HepG2 (cell line): ENCODE data around the gene PLEKHM2. TPM values are rescaled to one million over a fixed set of nuclear protein-coding genes. Genes with fewer than 3 reads are reported as not detected.

Experiments
- ARNT ChIP-seq: fragments of 450-650 bp; IDR thresholded peaks from 2 replicates; pipeline ENCODE4 v1.6.1; 2017
- ELF3 ChIP-seq: IDR thresholded peaks from 2 replicates; pipeline ENCODE4 v1.6.1; 2016; ENCODE audit warnings: missing genetic modification reagents, missing compliant biosample characterization
- GATAD1 ChIP-seq: IDR thresholded peaks from 2 replicates; pipeline ENCODE4 v1.6.1; 2016; ENCODE audit warnings: missing genetic modification reagents, missing compliant biosample characterization
- GPBP1L1 ChIP-seq: sonication (generic); formaldehyde crosslinking; IDR thresholded peaks from 2 replicates; pipeline ENCODE4 v1.5.0; 2020; ENCODE audit warnings: mild to moderate bottlenecking, missing genetic modification reagents
- HMG20A ChIP-seq: IDR thresholded peaks from 2 replicates; pipeline ENCODE4 v1.6.1; 2016; ENCODE audit warnings: borderline replicate concordance
- HNF1B ChIP-seq: sonication (generic); formaldehyde crosslinking; IDR thresholded peaks from 2 replicates; pipeline ENCODE4 v1.5.1; 2020; ENCODE audit warnings: mild to moderate bottlenecking, moderate library complexity, missing genetic modification reagents
- MAFF ChIP-seq: IDR thresholded peaks from 2 replicates; pipeline ENCODE4 v1.6.1; 2011; ENCODE audit warnings: low read depth, low read length, improper control_type of control experiment
- MYPOP ChIP-seq: sonication (generic); formaldehyde crosslinking; IDR thresholded peaks from 2 replicates; pipeline ENCODE4 v1.8.1; 2023; ENCODE audit warnings: mild to moderate bottlenecking, moderate library complexity, missing genetic modification reagents
- NFKBIZ ChIP-seq: IDR thresholded peaks from 2 replicates; pipeline ENCODE4 v1.6.1; 2018; ENCODE audit warnings: missing genetic modification reagents, missing compliant biosample characterization
- PAX8 ChIP-seq: sonication (generic); formaldehyde crosslinking; IDR thresholded peaks from 2 replicates; pipeline ENCODE4 v1.8.0; 2022; ENCODE audit warnings: mild to moderate bottlenecking, missing genetic modification reagents, borderline replicate concordance
- PLRG1 ChIP-seq: fragments of 450-650 bp; conservative IDR thresholded peaks from 2 replicates; pipeline ENCODE4 v1.6.1; 2016
- RORA ChIP-seq: sonication (generic); formaldehyde crosslinking; IDR thresholded peaks from 2 replicates; pipeline ENCODE4 v1.5.0; 2020; ENCODE audit warnings: mild to moderate bottlenecking, missing genetic modification reagents, moderate library complexity
- SIX1 ChIP-seq: sonication (generic); formaldehyde crosslinking; IDR thresholded peaks from 2 replicates; pipeline ENCODE4 v1.4.0; 2020; ENCODE audit warnings: missing genetic modification reagents, borderline replicate concordance
- TBL1XR1 ChIP-seq: fragments of 150-350 bp; IDR thresholded peaks from 2 replicates; pipeline ENCODE4 v1.6.1; 2014; ENCODE audit warnings: borderline replicate concordance, low read length; ENCODE audit not compliant: partially characterized antibody
- ZBTB21 ChIP-seq: sonication (generic); formaldehyde crosslinking; IDR thresholded peaks from 2 replicates; pipeline ENCODE4 v1.4.0; 2020; ENCODE audit warnings: missing genetic modification reagents
- ZBTB26 ChIP-seq: IDR thresholded peaks from 2 replicates; pipeline ENCODE4 v1.6.1; 2016; ENCODE audit warnings: missing compliant biosample characterization, missing genetic modification reagents, borderline replicate concordance
- ZFP36 ChIP-seq: fragments of 150-350 bp; IDR thresholded peaks from 2 replicates; pipeline ENCODE4 v1.6.1; 2018; ENCODE audit warnings: borderline replicate concordance, low read length, low read depth; ENCODE audit not compliant: partially characterized antibody
- ZFYVE20 ChIP-seq: sonication (generic); formaldehyde crosslinking; IDR thresholded peaks from 2 replicates; pipeline ENCODE4 v1.8.0; 2023; ENCODE audit warnings: low read depth, mild to moderate bottlenecking, moderate library complexity, missing genetic modification reagents, borderline replicate concordance
- ZNF234 ChIP-seq: sonication (generic); formaldehyde crosslinking; conservative IDR thresholded peaks from 2 replicates; pipeline ENCODE4 v1.5.1; 2020; ENCODE audit warnings: mild to moderate bottlenecking, missing genetic modification reagents
- ZNF317 ChIP-seq: sonication (generic); formaldehyde crosslinking; IDR thresholded peaks from 2 replicates; pipeline ENCODE4 v1.5.0; 2020; ENCODE audit warnings: mild to moderate bottlenecking, missing genetic modification reagents
- ZNF451 ChIP-seq: sonication (generic); formaldehyde crosslinking; IDR thresholded peaks from 2 replicates; pipeline ENCODE4 v1.5.0; 2020; ENCODE audit warnings: mild to moderate bottlenecking, missing genetic modification reagents
- ZNF550 ChIP-seq: sonication (generic); formaldehyde crosslinking; IDR thresholded peaks from 2 replicates; pipeline ENCODE4 v1.4.0; 2020; ENCODE audit warnings: mild to moderate bottlenecking, missing genetic modification reagents, borderline replicate concordance
- ZNF709 ChIP-seq: sonication (generic); formaldehyde crosslinking; IDR thresholded peaks from 2 replicates; pipeline ENCODE4 v1.5.0; 2020; ENCODE audit warnings: mild to moderate bottlenecking, missing genetic modification reagents
- ZSCAN12 ChIP-seq: sonication (generic); formaldehyde crosslinking; IDR thresholded peaks from 2 replicates; pipeline ENCODE4 v1.9.0; 2021; ENCODE audit warnings: mild to moderate bottlenecking, missing genetic modification reagents
- ZSCAN22 ChIP-seq: sonication (generic); formaldehyde crosslinking; IDR thresholded peaks from 2 replicates; pipeline ENCODE4 v1.4.0; 2020; ENCODE audit warnings: mild to moderate bottlenecking, missing genetic modification reagents
- polyA plus RNA-seq, 8 experiments: library from polyadenylated mRNA; depleted of rRNA in 3 of 8; stranded (reverse) in 7 of 8; unstranded in 1 of 8; fragments of >200 nt; fragmentation: Illumina TruSeq in 4 of 8; extraction: Trizol in 4 of 8; gene quantifications; 2 replicates each; pipeline versions ENCODE4 v1.2.1 to v1.2.3, GENCODE V29; 2011 to 2016; ENCODE audit warnings: low read depth in 4 of 8, missing spikeins in 1 of 8, mixed read lengths in 1 of 8; ENCODE audit not compliant: insufficient read depth in 1 of 8
- total RNA-seq, 5 experiments: library from RNA; depleted of rRNA; stranded (reverse); fragments of >200 nt; fragmentation: Illumina TruSeq; extraction: Trizol; gene quantifications; 2 replicates each; pipeline ENCODE4 v1.2.3, GENCODE V29; 2016; ENCODE audit warnings: low read depth in 1 of 5

Gene PLEKHM2
- total and polyA plus RNA-seq, 2 of the 13 experiments (the other 11 are each of a cell fraction or from before 2014, with no cell fraction given): 16.5 to 27.3 TPM

DNA sequence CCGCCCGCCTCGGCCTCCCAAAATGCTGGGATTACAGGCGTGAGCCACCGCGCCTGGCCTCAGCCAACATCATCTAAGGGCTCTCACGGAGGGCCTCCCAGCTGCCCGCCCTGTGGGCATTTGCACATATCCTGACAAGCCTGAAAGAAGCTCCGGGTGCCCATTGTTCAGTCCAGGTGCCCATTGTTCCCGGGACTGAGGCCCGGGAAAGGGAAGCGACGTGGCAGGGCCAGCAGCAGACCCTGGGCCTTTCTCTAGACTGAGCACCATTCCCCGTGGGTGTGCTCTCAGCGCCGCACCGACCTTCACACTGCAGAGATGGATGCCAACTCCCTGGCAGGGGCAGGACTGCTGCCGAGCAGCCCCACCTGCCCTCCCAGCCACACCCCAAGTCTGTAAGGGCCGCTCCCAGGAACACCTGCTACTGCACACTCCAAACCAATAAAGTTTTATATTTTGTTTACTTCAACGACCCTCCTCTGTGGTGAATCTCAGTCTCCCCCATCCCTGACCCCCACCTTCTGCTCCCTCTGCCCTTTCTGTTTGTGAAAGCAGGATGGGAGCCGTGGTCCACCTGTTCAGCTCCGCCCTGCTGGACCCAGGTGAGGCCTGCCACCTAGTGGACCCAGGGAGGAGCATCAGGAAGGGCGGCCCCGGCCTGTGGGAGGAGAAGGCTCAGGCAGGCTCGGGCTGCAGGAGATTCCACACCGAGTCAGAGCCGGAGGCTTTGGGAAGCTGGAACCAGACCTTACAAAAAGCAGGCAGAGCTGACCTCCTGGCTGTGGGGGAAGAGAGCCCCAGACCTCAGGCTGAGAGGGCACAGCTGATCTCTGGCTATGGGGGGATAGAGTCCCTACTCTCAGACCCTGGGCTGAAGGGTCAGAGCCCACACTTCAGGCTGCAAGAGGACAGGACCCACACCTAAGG is 57.1 kb downstream of the PLEKHM2 start (continued):
- TF ChIP-seq NFKBIZ (CRISPR knock-in tag): no peak
- TF ChIP-seq ZBTB26 (CRISPR knock-in tag): 0 out of 2 replicates have a peak, but pooled peaks have one; percentile 21
- peak; percentile 42; the same call in 1 of the 2 replicates for TF ChIP-seq GATAD1 (CRISPR knock-in tag)
- no peak for TF ChIP-seq ZNF451 (CRISPR knock-in tag)
- TF ChIP-seq ZBTB21 (CRISPR knock-in tag): no peak
- TF ChIP-seq ELF3 (CRISPR knock-in tag): peak; percentile 70
- TF ChIP-seq PLRG1: no peak
- TF ChIP-seq ZSCAN22 (CRISPR knock-in tag): no peak
- TF ChIP-seq ZNF709 (CRISPR knock-in tag): no peak
- no peak for TF ChIP-seq RORA (CRISPR knock-in tag)
- no peak for TF ChIP-seq TBL1XR1
- TF ChIP-seq HNF1B (CRISPR knock-in tag): peak; percentile 84
- no peak for TF ChIP-seq ZNF550 (CRISPR knock-in tag)
- no peak for TF ChIP-seq ZNF317 (CRISPR knock-in tag)
- no peak for TF ChIP-seq GPBP1L1
- no peak for TF ChIP-seq ZSCAN12 (CRISPR knock-in tag)
- no peak for TF ChIP-seq MAFF
- no peak for TF ChIP-seq HMG20A
- no peak for TF ChIP-seq ZFYVE20 (CRISPR knock-in tag)
- no peak for TF ChIP-seq ZNF234 (CRISPR knock-in tag)
- no peak for TF ChIP-seq SIX1 (CRISPR knock-in tag)
- no peak for TF ChIP-seq ARNT
- no peak for TF ChIP-seq MYPOP (CRISPR knock-in tag)
- TF ChIP-seq ZFP36: no peak
- TF ChIP-seq PAX8 (CRISPR knock-in tag): no peak
